ENCODE data around the gene IFITM2. TPM values are rescaled to one million over a fixed set of nuclear protein-coding genes. Genes with fewer than 3 reads are reported as not detected.

Gene IFITM2
- total and polyA plus RNA-seq, 2 of the 13 experiments (the other 11 are each of a cell fraction or from before 2014, with no cell fraction given): 13.8 to 267 TPM

GRCh38 chr11:353179-353873 is 45.7 kb downstream of the IFITM2 start (continued):
- TF ChIP-seq CHD2 (IDR thresholded peaks at IDR 0.05; ENCODE audit: low read depth, low read length) (no peak), FOSL1 (CRISPR knock-in tag; IDR thresholded peaks at IDR 0.05; ENCODE audit: borderline replicate concordance) (no peak), KAT2B (IDR thresholded peaks at IDR 0.05; ENCODE audit: borderline replicate concordance, low read depth, low read length) (no peak), ZNF331 (CRISPR knock-in tag; IDR thresholded peaks at IDR 0.05) (0 out of 2 replicates have a peak, but pooled peaks have one; percentile 22), SP140L (CRISPR knock-in tag; IDR thresholded peaks at IDR 0.05; ENCODE audit: borderline replicate concordance) (peak; percentile 23; the same call in 1 of the 2 replicates), TOE1 (CRISPR knock-in tag; IDR thresholded peaks at IDR 0.05) (no peak), NCOA1 (CRISPR knock-in tag; IDR thresholded peaks at IDR 0.05) (no peak), SRSF1 (optimal IDR thresholded peaks at IDR 0.05; ENCODE audit: low read depth, low read length) (no peak), FOXP1 (IDR thresholded peaks at IDR 0.05) (no peak), FOXP1 (CRISPR knock-in tag; IDR thresholded peaks at IDR 0.05) (peak; percentile 53), ZNF670 (CRISPR knock-in tag; IDR thresholded peaks at IDR 0.05; ENCODE audit: borderline replicate concordance) (peak; percentile 73; the same call in 1 of the 2 replicates), ZNF234 (CRISPR knock-in tag; conservative IDR thresholded peaks at IDR 0.05) (no peak), SP5 (CRISPR knock-in tag; IDR thresholded peaks at IDR 0.05; ENCODE audit: borderline replicate concordance, low read depth) (peak; percentile 47; the same call in 1 of the 2 replicates), SRSF9 (IDR thresholded peaks at IDR 0.05; ENCODE audit: borderline replicate concordance, insufficient read depth, low read depth, low read length, poor library complexity, severe bottlenecking) (no peak), RBAK (CRISPR knock-in tag; IDR thresholded peaks at IDR 0.05) (no peak), KMT2A (CRISPR knock-in tag; IDR thresholded peaks at IDR 0.05) (peak; percentile 65), MEF2D (CRISPR knock-in tag; IDR thresholded peaks at IDR 0.05) (peak; percentile 81; the same call in 1 of the 2 replicates), FOXC1 (CRISPR knock-in tag; IDR thresholded peaks at IDR 0.05; ENCODE audit: borderline replicate concordance) (peak; percentile 81; the same call in 1 of the 2 replicates), ZNF337 (CRISPR knock-in tag; IDR thresholded peaks at IDR 0.05; ENCODE audit: borderline replicate concordance, low read depth) (no peak), MAFG (CRISPR knock-in tag; IDR thresholded peaks at IDR 0.05) (no peak), ZNF563 (CRISPR knock-in tag; IDR thresholded peaks at IDR 0.05) (0 out of 2 replicates have a peak, but pooled peaks have one; percentile 25), RFX3 (CRISPR knock-in tag; IDR thresholded peaks at IDR 0.05) (no peak), ZZZ3 (CRISPR knock-in tag; IDR thresholded peaks at IDR 0.05; ENCODE audit: borderline replicate concordance) (no peak), ATRX (CRISPR knock-in tag; IDR thresholded peaks at IDR 0.05; ENCODE audit: borderline replicate concordance) (no peak), ZSCAN29 (CRISPR knock-in tag; conservative IDR thresholded peaks at IDR 0.05) (no peak), YY1 (IDR thresholded peaks at IDR 0.05; ENCODE audit: insufficient read depth, insufficient replicate concordance, low read depth, low read length) (no peak), PHF21A (CRISPR knock-in tag; IDR thresholded peaks at IDR 0.05) (peak; percentile 88), ZNF607 (CRISPR knock-in tag; IDR thresholded peaks at IDR 0.05; ENCODE audit: borderline replicate concordance) (0 out of 2 replicates have a peak, but pooled peaks have one; percentile 27), KDM5A (IDR thresholded peaks at IDR 0.05; ENCODE audit: borderline replicate concordance, low read length) (no peak), HDAC1 (CRISPR knock-in tag; IDR thresholded peaks at IDR 0.05) (peak; percentile 75), WIZ (CRISPR knock-in tag; IDR thresholded peaks at IDR 0.05) (no peak), ZNF761 (CRISPR knock-in tag; conservative IDR thresholded peaks at IDR 0.05) (no peak), ATF7 (IDR thresholded peaks at IDR 0.05) (no peak), ATF7 (CRISPR knock-in tag; IDR thresholded peaks at IDR 0.05) (no peak), TBP (CRISPR knock-in tag; IDR thresholded peaks at IDR 0.05) (no peak)

Data from HepG2 (cell line).